ENCODE data around the gene LRRC45. TPM values are rescaled to one million over a fixed set of nuclear protein-coding genes. Genes with fewer than 3 reads are reported as not detected.

Gene LRRC45
- total and polyA plus RNA-seq, 2 donors (not counting 1 experiment from before 2014, with no cell fraction given) = 2.3 to 9.9 TPM

GRCh38 chr17:82004517-82005455 is 18.3 kb upstream of the LRRC45 start:
- H3K4me1 ChIP-seq (ENCODE audit: control insufficient read depth, extremely low read depth, insufficient read depth, low read length) = peaks cover 30% of the 10 kb centered on the region
- H3K9ac ChIP-seq (ENCODE audit: insufficient read depth, low read length) = no peak overlapping the region
- peak overlapping the region; percentile 66 for H3K27ac ChIP-seq (ENCODE audit: insufficient read depth, low read length)
- TF ChIP-seq CTCF (conservative IDR thresholded peaks at IDR 0.05 in 1 of 2, IDR thresholded peaks at IDR 0.05 in 1 of 2; ENCODE audit: low read depth in 1 of 2, low read length in 2 of 2) = no peak
- TF ChIP-seq EZH2 (IDR thresholded peaks at IDR 0.05; ENCODE audit: low read length, missing control alignments) = no peak
- DNase-seq (ENCODE audit: low read depth in 2 of 2) = no peak
- no peaks in the 10 kb centered on the region for H3K36me3 ChIP-seq (ENCODE audit: control insufficient read depth, insufficient read depth, low read length)
- no peak overlapping the region for H3K4me3 ChIP-seq (replicated peaks in 1 of 4; ENCODE audit: control extremely low read depth in 1 of 4, insufficient read depth in 1 of 4, low read depth in 3 of 4, low read length in 4 of 4)
- H2AFZ ChIP-seq (ENCODE audit: low read length) = no peak overlapping the region
- H4K20me1 ChIP-seq (ENCODE audit: control insufficient read depth, extremely low read depth, insufficient read depth, low read length) = no peaks in the 10 kb centered on the region
- no peaks in the 10 kb centered on the region for H3K79me2 ChIP-seq (ENCODE audit: control insufficient read depth, insufficient read depth, low read length)
- no peak overlapping the region for H3K4me2 ChIP-seq (ENCODE audit: extremely low read depth, insufficient read depth, low read length)
- no peaks in the 10 kb centered on the region for H3K27me3 ChIP-seq (ENCODE audit: control insufficient read depth, insufficient read depth, low read length)
- H3K9me3 ChIP-seq (ENCODE audit: control insufficient read depth, insufficient read depth, low read depth, low read length) = no peaks in the 10 kb centered on the region

DNA sequence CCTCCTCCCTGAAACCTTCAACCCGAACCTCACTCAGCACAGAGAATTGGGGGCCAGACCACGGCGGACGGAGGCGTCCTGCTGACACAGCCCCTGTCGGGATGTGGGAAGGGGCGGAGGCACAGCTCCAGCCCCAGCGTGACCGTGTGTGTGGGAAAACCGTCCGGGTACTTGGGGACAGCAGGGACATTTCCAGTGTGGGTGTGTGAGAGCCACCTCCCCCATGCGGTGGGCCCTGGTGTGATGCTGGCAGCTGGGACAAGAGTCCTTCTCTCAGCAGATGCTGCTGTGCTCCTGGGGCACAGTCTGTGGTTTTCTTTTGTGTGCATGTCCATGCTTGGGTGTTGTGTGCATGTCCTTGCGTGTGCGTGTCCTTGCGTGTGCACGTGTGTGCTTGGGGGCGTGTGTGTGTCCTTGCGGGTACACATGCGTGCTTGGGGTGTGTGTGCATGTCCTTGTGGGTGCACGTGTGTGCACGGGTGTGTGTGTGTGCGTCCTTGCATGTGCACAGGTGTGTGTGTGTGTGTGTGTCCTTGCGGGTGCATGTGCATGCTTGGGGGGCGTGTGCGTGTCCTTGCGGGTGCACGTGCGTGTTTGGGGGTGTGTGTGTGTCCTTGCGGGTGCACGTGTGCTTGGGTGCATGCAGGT is 17.3 kb upstream of the LRRC45 start:
- H3K4me1 ChIP-seq (ENCODE audit: control insufficient read depth, extremely low read depth, insufficient read depth, low read length) = peaks cover 30% of the 10 kb centered on the region

More for the DNA sequence above, 17.3 kb upstream of the LRRC45 start:
- H4K20me1 ChIP-seq (ENCODE audit: control insufficient read depth, extremely low read depth, insufficient read depth, low read length) = no peaks in the 10 kb centered on the region
- H3K79me2 ChIP-seq (ENCODE audit: control insufficient read depth, insufficient read depth, low read length) = no peaks in the 10 kb centered on the region
- H3K27me3 ChIP-seq (ENCODE audit: control insufficient read depth, insufficient read depth, low read length) = no peaks in the 10 kb centered on the region
- H3K4me3 ChIP-seq (replicated peaks in 1 of 4; ENCODE audit: control extremely low read depth in 1 of 4, insufficient read depth in 1 of 4, low read depth in 3 of 4, low read length in 4 of 4) = no peak overlapping the region
- H3K9ac ChIP-seq (ENCODE audit: insufficient read depth, low read length) = no peak overlapping the region
- no peak overlapping the region for H3K4me2 ChIP-seq (ENCODE audit: extremely low read depth, insufficient read depth, low read length)
- TF ChIP-seq CTCF (conservative IDR thresholded peaks at IDR 0.05 in 1 of 2, IDR thresholded peaks at IDR 0.05 in 1 of 2; ENCODE audit: low read depth in 1 of 2, low read length in 2 of 2) (no peak), EZH2 (IDR thresholded peaks at IDR 0.05; ENCODE audit: low read length, missing control alignments) (no peak)
- no peaks in the 10 kb centered on the region for H3K9me3 ChIP-seq (ENCODE audit: control insufficient read depth, insufficient read depth, low read depth, low read length)
- no peak overlapping the region for H3K27ac ChIP-seq (ENCODE audit: insufficient read depth, low read length)
- DNase-seq (ENCODE audit: low read depth in 2 of 2) = no peak
- no peak overlapping the region for H2AFZ ChIP-seq (ENCODE audit: low read length)
- H3K36me3 ChIP-seq (ENCODE audit: control insufficient read depth, insufficient read depth, low read length) = no peaks in the 10 kb centered on the region
